GM12878 (cell line): ENCODE data around the gene ARVCF. TPM values are rescaled to one million over a fixed set of nuclear protein-coding genes. Genes with fewer than 3 reads are reported as not detected.

Experiments used
- ATAC-seq: fragments of 200-7000 bp; cut with Tn5 transposase; 3 replicates; pipeline ENCODE4 v1.9.1; 2020; ENCODE audit warnings: mild to moderate bottlenecking, moderate library complexity
- BruUV-seq: library from RNA; stranded (reverse); fragments of 400-500 nt; replicated peaks from 2 replicates; lab custom pipeline; 2021; lab: Mats Ljungman, UMichigan
- CTCF ChIA-PET: fragments of 300-600 bp; sonication (Branson Sonifier 250); formaldehyde crosslinking; extraction: SDS; loops from one replicate; lab custom pipeline; 2021; ENCODE audit warnings: inconsistent platforms; lab: Yijun Ruan, JAX
- POLR2A ChIA-PET: fragments of 350-600 bp; formaldehyde crosslinking; extraction: SDS; loops from one replicate; lab custom pipeline; 2021; ENCODE audit warnings: inconsistent platforms; lab: Charles Lee
- RAD21 ChIA-PET: fragments of 300-600 bp; sonication (Branson Sonifier 250); formaldehyde crosslinking; loops from one replicate; lab custom pipeline; 2023; ENCODE audit warnings: antibody characterized with exemption; ENCODE audit not compliant: unreplicated experiment; lab: Charles Lee
- SMC1A ChIA-PET: fragments of 300-600 bp; sonication (Branson Sonifier 250); formaldehyde crosslinking; loops from one replicate; lab custom pipeline; 2023; ENCODE audit not compliant: unreplicated experiment, uncharacterized antibody; lab: Charles Lee
- DNase-seq: peaks from one replicate; pipeline ENCODE4 v3.0.0-alpha.2; 2011; ENCODE audit warnings: low read depth, low spot score
- FAIRE-seq: peaks from 3 replicates; lab custom pipeline; 2011; peaks lifted over from hg19 to GRCh38; lab: Jason Lieb, UNC
- H2AFZ ChIP-seq: 2 replicates; pipeline ENCODE4 v1.6.0; 2011; ENCODE audit warnings: low read depth, low read length, control low read depth; ENCODE audit not compliant: control insufficient read depth
- H3K27ac ChIP-seq: 2 replicates; pipeline ENCODE4 v1.5.1; 2011; ENCODE audit warnings: control low read depth; ENCODE audit not compliant: control insufficient read depth, insufficient read depth
- H3K27me3 ChIP-seq, 2 experiments: replicated peaks in 1 of 2; 2 replicates each; pipeline versions ENCODE4 v1.6.0 to v1.6.1; 2011; ENCODE audit warnings: low read length in 1 of 2; ENCODE audit not compliant: control insufficient read depth in 2 of 2, insufficient read depth in 2 of 2
- H3K36me3 ChIP-seq, 2 experiments: 2 replicates each; pipeline ENCODE4 v1.5.1; 2011; ENCODE audit warnings: low read length in 1 of 2; ENCODE audit not compliant: control insufficient read depth in 2 of 2, insufficient read depth in 2 of 2
- H3K4me1 ChIP-seq: 2 replicates; pipeline ENCODE4 v1.6.1; 2011; ENCODE audit warnings: mild to moderate bottlenecking, low read length, moderate library complexity, mixed read lengths; ENCODE audit not compliant: control insufficient read depth, insufficient read depth
- H3K4me2 ChIP-seq: 2 replicates; pipeline ENCODE4 v1.6.0; 2011; ENCODE audit warnings: control low read depth; ENCODE audit not compliant: control insufficient read depth, insufficient read depth
- H3K4me3 ChIP-seq: fragments of 200-600 bp; sonication (generic); 2 replicates; pipeline ENCODE4 v1.5.1; 2016
- H3K79me2 ChIP-seq: 2 replicates; pipeline ENCODE4 v1.6.0; 2011; ENCODE audit warnings: low read length; ENCODE audit not compliant: control insufficient read depth, insufficient read depth
- H3K9ac ChIP-seq: 2 replicates; pipeline ENCODE4 v1.8.0; 2011; ENCODE audit warnings: low read length, control low read depth, mixed read lengths; ENCODE audit not compliant: control insufficient read depth, insufficient read depth
- H3K9me3 ChIP-seq: replicated peaks from 3 replicates; pipeline ENCODE4 v1.5.1; 2011; ENCODE audit warnings: mild to moderate bottlenecking, low read length; ENCODE audit not compliant: control insufficient read depth, insufficient read depth
- H4K20me1 ChIP-seq: 2 replicates; pipeline ENCODE4 v1.6.0; 2011; ENCODE audit not compliant: control insufficient read depth, insufficient read depth
- CREB1 ChIP-seq: IDR thresholded peaks from 2 replicates; pipeline ENCODE4 v1.6.1; 2012; ENCODE audit warnings: low read depth, mild to moderate bottlenecking, inconsistent platforms
- CREM ChIP-seq: IDR thresholded peaks from 2 replicates; pipeline ENCODE4 v1.6.1; 2014; ENCODE audit warnings: antibody characterized with exemption, low read depth
- DPF2 ChIP-seq: fragments of 450-650 bp; IDR thresholded peaks from 2 replicates; pipeline ENCODE4 v1.6.1; 2017; ENCODE audit warnings: mild to moderate bottlenecking
- FOXM1 ChIP-seq: IDR thresholded peaks from 2 replicates; pipeline ENCODE4 v1.6.1; 2012; ENCODE audit warnings: low read depth, mild to moderate bottlenecking, inconsistent platforms, low read length, moderate library complexity
- IRF3 ChIP-seq: fragments of 450-650 bp; IDR thresholded peaks from 2 replicates; pipeline ENCODE4 v1.6.1; 2014; ENCODE audit warnings: mild to moderate bottlenecking
- KAT2A ChIP-seq: conservative IDR thresholded peaks from 2 replicates; pipeline ENCODE4 v1.6.1; 2011; ENCODE audit warnings: low read depth, low read length; ENCODE audit not compliant: control insufficient read depth
- LARP7 ChIP-seq: fragments of 450-650 bp; IDR thresholded peaks from 2 replicates; pipeline ENCODE4 v1.6.1; 2017; ENCODE audit warnings: mild to moderate bottlenecking
- NR2C2 ChIP-seq: IDR thresholded peaks from 2 replicates; pipeline ENCODE4 v1.6.1; 2011; ENCODE audit warnings: borderline replicate concordance, low read depth; ENCODE audit not compliant: control insufficient read depth, insufficient read length
- PAX5 ChIP-seq: IDR thresholded peaks from 2 replicates; pipeline ENCODE4 v1.6.1; 2011; ENCODE audit warnings: low read depth, low read length, borderline replicate concordance
- PML ChIP-seq: IDR thresholded peaks from 2 replicates; pipeline ENCODE4 v1.6.1; 2012; ENCODE audit warnings: low read length, inconsistent platforms
- RAD51 ChIP-seq: fragments of 450-650 bp; IDR thresholded peaks from 2 replicates; pipeline ENCODE4 v1.6.1; 2016; ENCODE audit warnings: moderate library complexity, mild to moderate bottlenecking, inconsistent platforms
- RUNX3 ChIP-seq: IDR thresholded peaks from 2 replicates; pipeline ENCODE4 v1.6.1; 2012; ENCODE audit warnings: low read length, inconsistent platforms
- ZBTB4 ChIP-seq: fragments of 450-650 bp; formaldehyde crosslinking; IDR thresholded peaks from 2 replicates; pipeline ENCODE4 v1.4.0; 2022; ENCODE audit warnings: mild to moderate bottlenecking, moderate library complexity
- ZBTB40 ChIP-seq: fragments of 450-650 bp; IDR thresholded peaks from 2 replicates; pipeline ENCODE4 v1.6.1; 2016; ENCODE audit warnings: mild to moderate bottlenecking, moderate library complexity, borderline replicate concordance
- ZNF24 ChIP-seq: fragments of 450-650 bp; IDR thresholded peaks from 2 replicates; pipeline ENCODE4 v1.6.1; 2017; ENCODE audit warnings: antibody characterized with exemption, mild to moderate bottlenecking
- WGBS: methylation state at CpG from one replicate; pipeline ENCODE4 v1.1.6; 2016; ENCODE audit warnings: low lambda C conversion rate; ENCODE audit not compliant: insufficient replicate concordance, insufficient coverage; ENCODE audit errors: missing lambda C conversion rate; 5-methylcytosine and 5-hydroxymethylcytosine counted together
- in situ Hi-C: fragments of 300-500 bp; cut with MboI; formaldehyde crosslinking; loops from 9 replicates; pipeline ENCODE4 v1.14.3; 2018; ENCODE audit warnings: mixed read lengths
- intact Hi-C: fragments of 100-400 bp; cut with micrococcal nuclease; formaldehyde crosslinking; loops from one replicate; pipeline ENCODE4 v1.14.2; 2022; ENCODE audit not compliant: unreplicated experiment
- polyA plus RNA-seq, 11 experiments: library from polyadenylated mRNA; depleted of rRNA in 4 of 11; unstranded in 6 of 11; stranded (reverse) in 5 of 11; fragments of >200 nt; fragmentation: Nextera tagmentation in 4 of 11; fragmentation: Illumina TruSeq in 1 of 11; extraction: Ambion mirVana in 4 of 11; extraction: Trizol in 1 of 11; gene quantifications; 1 replicate in 1 of 11; 2 replicates in 10 of 11; pipeline versions ENCODE4 v1.2.1 to v1.2.3, GENCODE V29; 2011 to 2016; ENCODE audit warnings: inconsistent platforms in 2 of 11, missing spikeins in 2 of 11, low read depth in 1 of 11
- total RNA-seq, 4 experiments: library from RNA; depleted of rRNA in 3 of 4; stranded (reverse); fragments of >200 nt in 3 of 4; fragmentation: Illumina TruSeq in 1 of 4; extraction: Trizol in 1 of 4; gene quantifications; 2 replicates each; pipeline versions ENCODE4 v1.2.1 to v1.2.3, GENCODE V29; 2013 to 2021

ARVCF gene
- total and polyA plus RNA-seq, 10 of the 15 experiments (the other 5 are each of a cell fraction or from before 2014, with no cell fraction given) = 0.13 to 1.9 (median 1.0) TPM; not detected in 2

GRCh38 chr22:19992481-19992911, 24.1 kb downstream of the ARVCF start:
- H3K9ac ChIP-seq = no peak overlapping the region
- H3K79me2 ChIP-seq = no peaks in the 10 kb centered on the region
- FAIRE-seq (no peak), DNase-seq (no peak), ATAC-seq (no peak)
- ChIA-PET RAD21 (no interaction called here), SMC1A (no interaction called here), CTCF (no interaction called here), POLR2A (no interaction called here)
- no peak overlapping the region for H2AFZ ChIP-seq
- H3K4me3 ChIP-seq = no peak overlapping the region
- BruUV-seq = no TSS peak
- H3K36me3 ChIP-seq = no peaks in the 10 kb centered on the region
- H3K9me3 ChIP-seq = no peaks in the 10 kb centered on the region
- no peak overlapping the region for H3K27ac ChIP-seq
- no peaks in the 10 kb centered on the region for H4K20me1 ChIP-seq
- 9% methylated on average over 7 of the region's 7 CpGs for WGBS
- intact Hi-C loops (no loop called here), in situ Hi-C loops (no loop called here)
- no peak overlapping the region for H3K4me2 ChIP-seq
- H3K27me3 ChIP-seq = no peaks in the 10 kb centered on the region; a peak in 3 of 4 replicates
- no peaks in the 10 kb centered on the region for H3K4me1 ChIP-seq
- TF ChIP-seq PAX5 = no peak
- TF ChIP-seq FOXM1 = no peak
- no peak for TF ChIP-seq DPF2
- TF ChIP-seq ZBTB40 = no peak
- TF ChIP-seq LARP7 = no peak
- no peak for TF ChIP-seq RUNX3
- no peak for TF ChIP-seq NR2C2
- no peak for TF ChIP-seq RAD51
- TF ChIP-seq ZBTB4 (CRISPR knock-in tag) = no peak
- no peak for TF ChIP-seq IRF3
- no peak for TF ChIP-seq CREB1
- TF ChIP-seq KAT2A = no peak
- no peak for TF ChIP-seq PML
- no peak for TF ChIP-seq ZNF24
- no peak for TF ChIP-seq CREM
